Fibroblast of villous mesenchyme (primary cell): ENCODE measurements around the gene SULT1A1. TPM values are rescaled to one million over a fixed set of nuclear protein-coding genes. Genes with fewer than 3 reads are reported as not detected.
"Not testable (repeated sequence)": the region's sequence is repeated elsewhere in the genome, so short reads cannot be mapped to it uniquely, and the experiment has no call there.

Experiments
- DNase-seq: peaks from one replicate; pipeline ENCODE4 v3.0.0-alpha.2; 2010; ENCODE audit warnings: low read depth
- H3K4me3 ChIP-seq: 2 replicates; pipeline ENCODE4 v1.5.1; 2011; ENCODE audit warnings: low read depth, mild to moderate bottlenecking, low read length
- total RNA-seq: library from RNA; depleted of rRNA; stranded (reverse); fragments of >200 nt; gene quantifications from 2 replicates; pipeline ENCODE4 v1.2.3, GENCODE V29; 2012
- TF ChIP-seq, protein P1 (sequence below): IDR thresholded peaks from 2 replicates; pipeline ENCODE4 v1.5.1; 2012; ENCODE audit warnings: low read depth, mild to moderate bottlenecking, low read length; ENCODE audit not compliant: insufficient read depth

Gene SULT1A1
- total RNA-seq, 1 donor: under 0.01 TPM

- TF ChIP-seq, protein P1, sequence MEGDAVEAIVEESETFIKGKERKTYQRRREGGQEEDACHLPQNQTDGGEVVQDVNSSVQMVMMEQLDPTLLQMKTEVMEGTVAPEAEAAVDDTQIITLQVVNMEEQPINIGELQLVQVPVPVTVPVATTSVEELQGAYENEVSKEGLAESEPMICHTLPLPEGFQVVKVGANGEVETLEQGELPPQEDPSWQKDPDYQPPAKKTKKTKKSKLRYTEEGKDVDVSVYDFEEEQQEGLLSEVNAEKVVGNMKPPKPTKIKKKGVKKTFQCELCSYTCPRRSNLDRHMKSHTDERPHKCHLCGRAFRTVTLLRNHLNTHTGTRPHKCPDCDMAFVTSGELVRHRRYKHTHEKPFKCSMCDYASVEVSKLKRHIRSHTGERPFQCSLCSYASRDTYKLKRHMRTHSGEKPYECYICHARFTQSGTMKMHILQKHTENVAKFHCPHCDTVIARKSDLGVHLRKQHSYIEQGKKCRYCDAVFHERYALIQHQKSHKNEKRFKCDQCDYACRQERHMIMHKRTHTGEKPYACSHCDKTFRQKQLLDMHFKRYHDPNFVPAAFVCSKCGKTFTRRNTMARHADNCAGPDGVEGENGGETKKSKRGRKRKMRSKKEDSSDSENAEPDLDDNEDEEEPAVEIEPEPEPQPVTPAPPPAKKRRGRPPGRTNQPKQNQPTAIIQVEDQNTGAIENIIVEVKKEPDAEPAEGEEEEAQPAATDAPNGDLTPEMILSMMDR: no peak
- no peak overlapping the region for H3K4me3 ChIP-seq
- no peak for DNase-seq
Observed at GRCh38 chr16:28597692-28598261, 12.1 kb downstream of the SULT1A1 start.

- TF ChIP-seq, protein P1: no peak
- DNase-seq: no peak
- no peak within 1 kb of the TSS for H3K4me3 ChIP-seq
Observed at GRCh38 chr16:28596840-28597691, 12.8 kb downstream of the SULT1A1 start, which contains the start of gene SULT1A2. SULT1A2 (minus strand) TSS chr16:28597050; CDS start chr16:28595930, 1,120 bp downstream.

- TF ChIP-seq, protein P1: no peak
- H3K4me3 ChIP-seq: no peak overlapping the region
- DNase-seq: no peak
Observed at GRCh38 chr16:28596115-28596630, 13.7 kb downstream of the SULT1A1 start.

GRCh38 chr16:28595451-28595850 is 14.4 kb downstream of the SULT1A1 start:
- H3K4me3 ChIP-seq, DNase-seq: not testable (repeated sequence)

GRCh38 chr16:28592979-28593553 is 16.8 kb downstream of the SULT1A1 start:
- DNase-seq: no peak
- TF ChIP-seq, protein P1: no peak

GRCh38 chr16:28592511-28592910 is 17.3 kb downstream of the SULT1A1 start:
- H3K4me3 ChIP-seq: no peak overlapping the region
- TF ChIP-seq, protein P1: no peak
- no peak for DNase-seq

More at GRCh38 chr16:28592979-28593553, 16.8 kb downstream of the SULT1A1 start:
- H3K4me3 ChIP-seq: no peak overlapping the region

GRCh38 chr16:28591355-28591754 is 18.5 kb downstream of the SULT1A1 start:
- no peak for DNase-seq
- no peak overlapping the region for H3K4me3 ChIP-seq
- TF ChIP-seq, protein P1: no peak
